NCI-H1417 (cell line): ENCODE data around the gene FSTL5.

Experiments used
- DNase-seq, 3 experiments: peaks; one replicate each; lab custom pipeline; 2025; lab: John Stamatoyannopoulos, UW

Gene FSTL5

DNA sequence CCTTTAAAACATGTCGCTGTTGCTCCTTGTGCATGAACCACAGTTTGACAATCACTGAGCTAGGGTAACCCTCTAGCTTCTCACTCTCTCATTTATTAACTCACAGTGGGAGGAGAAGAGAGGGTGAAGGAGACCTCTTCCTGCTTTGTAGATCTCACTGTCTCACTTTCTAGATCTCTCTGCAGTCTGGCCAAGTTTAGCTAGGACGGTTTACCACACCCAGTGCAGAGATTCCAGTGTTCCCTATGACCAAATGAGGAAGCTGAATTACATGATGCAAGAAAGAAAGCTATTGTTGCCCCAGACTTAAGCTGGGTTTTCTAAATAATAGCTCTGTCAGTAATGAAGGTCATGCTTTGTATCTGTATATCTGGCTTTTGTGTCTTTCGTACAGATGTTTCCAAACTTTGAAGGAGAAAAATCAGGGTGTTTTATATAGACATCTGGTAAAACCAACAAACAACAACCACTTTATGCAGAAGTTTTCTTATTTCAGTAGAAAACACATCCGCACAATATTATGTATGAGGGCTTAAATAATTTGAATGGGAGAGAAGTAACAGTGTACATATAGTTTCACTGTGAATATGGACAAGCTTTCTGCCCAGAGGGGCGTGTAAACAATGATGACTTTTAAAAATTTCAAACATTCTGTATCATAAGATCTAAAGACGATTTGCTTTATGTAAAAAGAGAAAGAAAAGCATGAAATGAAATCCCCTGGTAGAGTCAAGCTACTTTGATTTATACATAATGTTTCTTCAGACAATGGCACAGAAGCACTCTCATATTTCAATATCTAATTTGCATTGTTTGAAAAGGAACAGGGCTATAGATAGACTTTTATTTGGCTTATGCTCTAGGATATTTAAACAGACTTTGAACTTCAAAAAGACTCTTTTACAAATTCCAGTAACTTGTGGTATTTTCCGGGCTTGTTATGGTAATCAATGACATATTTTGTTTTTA lies 582.3 kb downstream of the FSTL5 start:
- no peak for DNase-seq

DNA sequence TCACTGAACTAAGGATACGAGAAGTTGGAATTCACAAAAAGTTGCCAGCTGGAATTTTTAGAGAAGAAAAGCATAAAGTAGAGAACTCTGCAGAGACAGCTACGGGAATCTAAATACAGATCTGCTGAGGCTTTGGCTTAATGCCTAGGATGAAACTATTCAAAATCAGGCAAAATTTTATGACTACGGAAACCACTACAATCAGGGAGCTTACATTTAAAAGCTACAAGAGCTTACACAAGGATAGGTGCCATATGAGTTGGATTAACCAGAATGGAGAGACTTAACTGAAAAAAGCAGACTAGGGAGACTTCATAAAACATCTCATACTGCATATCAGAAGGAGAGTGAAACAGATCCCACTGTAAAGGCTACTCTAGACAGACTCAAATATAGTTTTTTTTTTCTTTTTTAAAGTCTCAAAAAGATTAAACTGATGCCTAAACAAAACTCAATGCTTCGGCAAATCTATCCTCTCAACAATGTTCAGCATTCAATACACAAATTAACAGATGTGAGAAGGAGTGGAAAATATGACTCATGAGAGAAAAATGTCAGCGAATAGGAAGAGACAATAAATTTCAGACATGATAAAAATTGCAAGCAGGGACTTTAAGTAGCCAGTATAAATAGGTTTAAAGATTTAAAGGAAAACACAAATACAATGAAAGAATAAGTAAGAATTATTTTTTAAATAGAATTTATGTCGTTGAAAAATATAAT lies 586.1 kb downstream of the FSTL5 start:
- no peak for DNase-seq

GRCh38 chr4:161573836-161574235 lies 590.0 kb downstream of the FSTL5 start:
- no peak for DNase-seq

DNA sequence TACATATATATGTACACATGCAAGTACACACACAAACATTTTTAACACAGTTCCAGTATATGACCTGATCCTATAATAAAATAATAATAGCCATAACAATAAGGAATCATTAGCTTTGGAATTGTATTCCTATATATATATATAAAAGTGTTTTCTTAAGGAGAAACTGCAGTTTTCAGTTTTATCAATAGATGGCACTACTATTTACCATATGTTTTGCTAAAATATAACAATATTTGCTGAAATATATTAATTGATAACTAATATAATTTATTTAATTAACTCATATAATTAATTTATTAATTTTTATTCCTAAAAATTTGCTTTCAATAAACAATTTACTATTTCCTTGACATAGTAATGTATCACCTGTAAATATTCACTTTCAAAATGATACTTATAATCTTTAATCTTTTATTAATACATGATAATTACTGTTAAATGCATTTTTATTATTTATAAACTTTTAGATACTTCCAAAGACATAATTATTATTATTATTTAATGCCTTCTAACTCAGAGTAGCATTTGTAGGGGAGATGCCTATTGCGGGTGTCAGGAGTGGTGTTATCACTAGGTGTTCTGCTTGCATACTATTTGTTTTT lies 599.5 kb downstream of the FSTL5 start:
- peak in 1 of 3 experiments; percentile 43 for DNase-seq

- no peak for DNase-seq
Observed at GRCh38 chr4:161555689-161556660, 607.8 kb downstream of the FSTL5 start.

DNA sequence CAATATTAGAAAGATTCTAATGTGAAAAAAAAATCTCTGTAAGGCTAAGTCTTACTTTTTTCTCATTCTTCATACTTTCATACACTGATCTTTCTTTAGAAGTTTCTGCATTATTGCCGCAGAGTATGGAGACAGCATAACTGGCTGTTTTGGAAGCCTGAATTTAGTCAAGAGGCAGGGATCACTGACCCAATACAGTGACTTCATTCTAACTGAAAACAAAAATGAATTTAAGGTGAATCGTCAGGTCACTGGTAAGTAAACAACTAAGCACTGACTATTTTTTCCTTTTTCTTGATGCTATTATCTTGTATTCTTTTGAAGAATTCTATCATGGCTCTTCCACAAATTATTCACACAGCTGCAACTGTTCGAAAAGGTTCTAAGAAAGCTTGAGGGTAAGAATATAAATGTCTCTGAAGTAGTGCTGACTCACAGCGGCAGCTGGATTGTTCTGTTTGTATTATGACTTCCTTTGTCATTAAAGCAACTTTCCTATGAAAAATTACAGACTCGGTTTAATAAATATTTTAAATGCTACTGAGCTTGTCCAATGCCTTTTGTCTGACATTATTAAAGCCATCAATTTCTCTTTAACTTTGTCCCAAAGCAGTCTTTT lies 609.3 kb downstream of the FSTL5 start:
- DNase-seq, result peak in 2 of 3 experiments; percentile 9 to 59

DNA sequence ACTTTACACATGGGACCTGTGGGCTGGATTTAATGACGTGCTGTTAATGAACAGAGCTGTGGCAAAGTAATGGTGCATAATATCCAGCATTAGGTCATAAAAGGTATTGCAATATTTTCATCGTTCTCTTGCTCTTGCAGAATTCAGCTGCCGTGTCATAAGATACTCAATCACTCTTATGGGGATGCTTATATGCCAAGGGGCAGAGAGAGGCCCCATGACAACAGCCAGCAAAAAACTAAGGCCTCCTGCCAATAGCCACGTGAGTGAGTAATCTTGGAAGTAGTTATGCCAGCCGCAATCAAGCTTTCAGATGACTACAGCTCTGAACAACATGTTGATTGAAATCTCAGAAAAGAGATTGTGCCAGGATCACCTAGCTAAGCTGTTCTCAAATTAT lies 616.9 kb downstream of the FSTL5 start:
- DNase-seq, result no peak

GRCh38 chr4:161540265-161540664 lies 623.5 kb downstream of the FSTL5 start:
- DNase-seq, result no peak

DNA sequence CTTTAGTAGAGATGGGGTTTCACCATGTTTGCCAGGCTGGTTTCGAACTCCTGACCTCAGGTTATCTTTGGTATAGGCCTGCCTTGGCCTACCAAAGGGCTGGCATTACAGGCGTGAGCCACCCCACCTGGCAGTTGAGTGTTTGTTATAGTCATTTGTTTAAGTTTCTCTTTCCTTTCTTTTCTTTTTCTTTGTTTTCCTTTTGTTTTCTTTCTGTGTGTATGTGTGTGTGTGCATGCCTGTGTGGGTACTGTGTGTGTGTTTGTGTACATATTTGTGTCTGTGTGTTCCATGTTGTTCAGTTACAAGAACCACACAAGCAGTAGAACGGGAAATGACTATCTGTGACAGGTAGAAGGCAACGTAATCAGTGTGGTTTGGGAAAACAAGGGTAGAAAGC lies 624.9 kb downstream of the FSTL5 start:
- no peak for DNase-seq

GRCh38 chr4:161530710-161531109 lies 633.1 kb downstream of the FSTL5 start:
- DNase-seq, result no peak

DNA sequence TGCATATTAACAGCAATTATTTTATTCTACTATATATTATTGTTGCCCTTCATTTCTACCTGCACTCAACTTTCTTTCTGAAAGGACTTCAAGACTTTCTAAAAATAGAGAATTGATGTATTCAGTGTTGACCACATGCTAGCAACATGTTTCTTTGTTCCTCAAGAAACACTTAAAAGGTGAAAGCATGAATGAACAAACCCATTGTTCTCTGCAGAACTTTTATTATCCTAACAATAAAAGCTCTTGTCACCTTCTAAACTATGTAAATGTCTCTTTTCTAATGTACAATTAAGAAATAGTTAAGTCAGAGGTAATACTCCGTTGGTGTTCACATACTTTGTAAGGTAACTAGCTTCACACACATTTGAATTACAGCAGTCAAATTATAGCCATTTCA lies 638.7 kb downstream of the FSTL5 start:
- DNase-seq, result no peak

DNA sequence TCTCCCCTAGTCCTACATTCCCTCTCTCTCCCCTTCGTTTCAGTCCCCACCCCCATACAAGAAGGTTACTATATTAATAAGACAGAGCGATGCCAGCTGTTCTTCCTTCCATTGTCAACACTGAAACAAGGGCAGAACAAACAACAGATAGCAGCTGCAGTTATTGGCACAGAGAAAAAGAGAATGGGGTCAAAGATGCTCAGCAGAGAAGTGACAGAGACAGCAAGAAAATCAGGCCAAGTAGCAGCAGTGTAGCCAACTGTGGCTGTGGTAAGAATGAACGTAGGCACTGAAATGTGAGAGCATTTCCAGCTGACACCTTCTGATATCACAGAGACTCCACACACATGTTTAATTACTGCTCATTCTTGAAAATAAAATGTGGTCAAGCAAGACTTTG lies 641.8 kb downstream of the FSTL5 start:
- DNase-seq, result peak in 2 of 3 experiments; percentile 18 to 78

DNA sequence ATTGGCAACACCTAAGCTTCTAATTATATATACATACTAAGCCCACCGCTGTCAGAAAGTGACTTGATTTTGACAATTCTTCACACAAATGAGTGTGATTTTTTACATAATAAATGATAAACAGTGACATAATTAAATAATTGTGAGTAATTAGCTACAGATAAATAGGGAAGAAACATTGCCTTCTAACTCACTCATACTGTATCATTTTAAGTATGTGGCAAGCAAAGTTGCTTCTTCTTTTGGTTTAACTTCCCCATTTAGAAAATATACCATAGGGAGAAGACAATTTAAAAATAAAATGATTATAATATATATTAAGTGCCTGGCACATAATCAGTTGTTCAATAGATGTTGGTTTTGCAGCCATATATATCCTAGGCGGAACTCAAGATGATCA lies 644.2 kb downstream of the FSTL5 start:
- DNase-seq, result no peak

DNA sequence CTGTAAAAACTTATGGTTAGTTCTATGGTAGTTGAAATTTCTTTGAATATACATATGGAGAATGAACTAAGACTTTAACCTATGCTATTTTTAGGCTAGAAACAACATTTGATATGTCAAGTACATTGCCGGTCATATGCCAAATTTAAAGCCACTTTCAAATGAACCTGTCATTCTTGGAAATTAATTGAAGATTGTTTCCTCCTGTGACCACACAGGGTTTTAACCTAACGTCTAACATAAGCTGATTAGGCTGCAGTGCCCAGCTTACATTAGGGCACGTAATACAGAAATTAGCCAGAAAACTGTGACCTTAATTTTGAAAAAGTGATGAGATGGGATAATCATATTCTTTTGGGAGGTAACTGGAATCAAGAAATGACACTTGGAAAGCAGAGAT lies 645.9 kb downstream of the FSTL5 start:
- DNase-seq, result no peak

DNA sequence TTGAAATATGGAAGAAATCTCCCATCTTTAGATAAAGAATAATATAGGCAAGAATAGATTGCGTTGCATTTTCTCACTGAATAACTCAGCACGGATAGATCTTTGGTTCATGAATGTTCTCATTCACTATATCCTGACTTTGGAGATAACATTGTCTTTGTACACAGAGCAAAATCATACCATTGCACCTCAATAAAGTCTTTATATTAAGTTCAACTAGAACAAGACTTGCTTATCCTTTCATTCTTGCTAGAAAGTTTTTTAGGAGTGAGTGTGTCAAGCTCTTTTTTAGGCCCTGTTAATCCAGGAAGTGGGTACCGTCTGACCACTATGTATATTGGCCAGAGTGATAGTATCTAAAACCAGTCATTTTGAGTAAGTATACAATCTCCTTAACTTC lies 658.7 kb downstream of the FSTL5 start:
- no peak for DNase-seq

DNA sequence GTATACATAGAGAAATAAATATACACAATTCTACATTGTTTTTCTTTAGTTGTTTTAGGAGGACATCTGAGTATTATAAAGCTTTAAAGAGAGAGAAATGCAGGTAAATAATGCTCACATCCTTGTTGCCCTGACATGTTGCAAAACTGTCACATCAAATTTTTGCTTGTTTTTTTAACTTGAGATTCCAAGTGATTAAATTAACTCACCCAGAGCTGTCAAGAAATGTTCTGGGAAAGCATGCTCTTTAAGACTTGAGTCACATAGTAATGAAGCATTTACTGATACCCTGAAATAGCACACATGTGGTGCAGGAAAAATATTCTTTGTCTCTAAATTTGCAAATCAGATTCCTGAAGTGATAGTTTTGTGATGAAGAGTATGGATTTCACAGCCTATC lies 665.6 kb downstream of the FSTL5 start:
- DNase-seq, result no peak

DNA sequence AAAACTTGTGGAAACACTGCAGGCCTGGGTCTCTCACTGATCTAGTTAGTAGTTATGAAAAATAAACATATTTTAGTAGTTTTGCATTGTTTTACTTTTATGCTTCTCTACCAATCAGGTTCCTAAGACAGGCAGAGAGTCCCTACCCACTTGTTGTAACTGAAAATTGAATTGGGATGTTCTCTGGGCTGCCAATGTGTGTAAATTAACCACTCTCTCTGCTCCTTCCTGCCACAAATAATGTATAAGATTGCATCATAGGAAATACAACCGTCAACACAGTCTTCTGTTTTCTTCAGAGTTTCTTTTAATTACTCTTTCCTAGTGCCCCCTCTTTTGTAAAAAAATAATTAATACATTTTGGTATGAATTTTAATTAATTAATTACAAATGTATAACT lies 677.3 kb downstream of the FSTL5 start:
- DNase-seq, result no peak

GRCh38 chr4:161466316-161466715 lies 697.5 kb downstream of the FSTL5 start:
- peak in 2 of 3 experiments; percentile 10 to 80 for DNase-seq

GRCh38 chr4:161463436-161463835 lies 700.4 kb downstream of the FSTL5 start:
- no peak for DNase-seq

DNA sequence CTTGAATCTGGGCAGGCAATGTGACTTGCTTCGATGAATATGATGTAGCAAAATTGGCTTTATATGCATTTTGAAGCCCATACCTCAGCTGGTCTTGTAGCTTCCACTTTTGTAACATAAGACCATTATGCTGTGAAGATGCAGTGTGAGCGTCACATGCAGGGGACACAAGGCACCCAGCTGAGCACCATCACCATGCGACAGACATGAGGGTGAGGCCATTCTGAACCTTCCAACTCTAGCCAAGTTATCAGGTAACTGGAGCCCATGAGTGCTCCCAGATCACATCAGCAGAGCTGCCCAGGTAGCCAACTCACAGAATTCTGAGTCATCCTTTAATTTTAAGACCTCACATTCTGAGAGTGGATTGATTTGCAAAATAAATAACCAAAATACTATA lies 705.9 kb downstream of the FSTL5 start:
- no peak for DNase-seq

- no peak for DNase-seq
Observed at GRCh38 chr4:161457311-161457710, 706.5 kb downstream of the FSTL5 start.
